ENCODE results near the gene ETFDH. TPM values are rescaled to one million over a fixed set of nuclear protein-coding genes. Genes with fewer than 3 reads are reported as not detected.

ETFDH gene
- polyA plus RNA-seq, 1 experiment = 13.5 TPM

DNA sequence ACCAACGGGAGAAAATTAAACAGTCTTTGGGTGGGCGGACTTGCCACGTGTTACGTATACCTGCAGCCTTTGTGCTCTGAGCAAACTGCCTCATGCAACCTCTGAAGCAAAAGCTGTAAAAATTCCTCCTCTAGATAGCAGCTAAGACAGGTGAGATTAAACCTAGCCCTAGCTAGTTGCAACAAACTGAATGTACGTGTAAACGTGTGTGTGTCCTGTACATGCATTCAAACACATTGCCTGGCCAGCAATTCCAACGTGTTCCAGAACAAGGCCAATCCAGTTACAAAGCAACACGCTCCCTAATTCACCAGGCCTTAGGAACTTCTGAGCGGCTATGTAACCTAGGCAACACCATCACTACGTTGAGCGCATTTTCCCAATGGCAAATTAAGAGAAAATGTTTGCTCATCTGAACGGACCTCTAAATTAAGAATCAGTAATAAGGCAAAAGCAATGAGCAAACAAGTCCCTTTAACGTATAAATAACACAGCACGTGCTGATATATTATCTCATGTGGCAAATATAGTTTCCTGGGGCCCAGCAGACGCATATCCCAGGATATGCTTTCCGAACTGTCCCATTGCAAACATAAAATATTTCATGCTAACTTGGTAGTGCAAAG is 50.3 kb downstream of the ETFDH start:
- no peak for DNase-seq (ENCODE audit: low read depth)
- H3K27me3 ChIP-seq (ENCODE audit: control insufficient read depth, insufficient read depth, low read length) = no peaks in the 10 kb centered on the region
- CTCF ChIA-PET = no interaction called here
- peaks cover 2% of the 10 kb centered on the region; the same call in 1 of the 2 replicates for H3K36me3 ChIP-seq (ENCODE audit: control insufficient read depth, insufficient read depth, low read length)
- TF ChIP-seq, protein P1, sequence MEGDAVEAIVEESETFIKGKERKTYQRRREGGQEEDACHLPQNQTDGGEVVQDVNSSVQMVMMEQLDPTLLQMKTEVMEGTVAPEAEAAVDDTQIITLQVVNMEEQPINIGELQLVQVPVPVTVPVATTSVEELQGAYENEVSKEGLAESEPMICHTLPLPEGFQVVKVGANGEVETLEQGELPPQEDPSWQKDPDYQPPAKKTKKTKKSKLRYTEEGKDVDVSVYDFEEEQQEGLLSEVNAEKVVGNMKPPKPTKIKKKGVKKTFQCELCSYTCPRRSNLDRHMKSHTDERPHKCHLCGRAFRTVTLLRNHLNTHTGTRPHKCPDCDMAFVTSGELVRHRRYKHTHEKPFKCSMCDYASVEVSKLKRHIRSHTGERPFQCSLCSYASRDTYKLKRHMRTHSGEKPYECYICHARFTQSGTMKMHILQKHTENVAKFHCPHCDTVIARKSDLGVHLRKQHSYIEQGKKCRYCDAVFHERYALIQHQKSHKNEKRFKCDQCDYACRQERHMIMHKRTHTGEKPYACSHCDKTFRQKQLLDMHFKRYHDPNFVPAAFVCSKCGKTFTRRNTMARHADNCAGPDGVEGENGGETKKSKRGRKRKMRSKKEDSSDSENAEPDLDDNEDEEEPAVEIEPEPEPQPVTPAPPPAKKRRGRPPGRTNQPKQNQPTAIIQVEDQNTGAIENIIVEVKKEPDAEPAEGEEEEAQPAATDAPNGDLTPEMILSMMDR (IDR thresholded peaks at IDR 0.05; ENCODE audit: insufficient read depth, low read depth, low read length) = no peak
- H3K4me3 ChIP-seq (ENCODE audit: low read depth, low read length) = peak overlapping the region; percentile 65
- POLR2A ChIA-PET = no interaction called here

GRCh38 chr4:158722917-158723793 is 51.1 kb downstream of the ETFDH start, which contains the start of gene PPID:
PPID (minus strand) TSS chr4:158723396; CDS start chr4:158723288, 108 bp downstream.
- no peak for DNase-seq (ENCODE audit: low read depth)
- TF ChIP-seq, protein P1 (IDR thresholded peaks at IDR 0.05; ENCODE audit: insufficient read depth, low read depth, low read length) = no peak
- H3K36me3 ChIP-seq (ENCODE audit: control insufficient read depth, insufficient read depth, low read length) = 0 out of 2 replicates have a peak, but pooled peaks cover 1% of the 10 kb centered on the region
- CTCF ChIA-PET = interaction anchor here (1.3 to 1.9 kb wide), 2 partner anchors 128 to 134 kb away, joined by 4 to 9 read pairs; no protein-coding TSS in a partner anchor
- peak within 1 kb of the TSS; percentile 65 for H3K4me3 ChIP-seq (ENCODE audit: low read depth, low read length)
- POLR2A ChIA-PET = no interaction called here
- no peaks in the 10 kb centered on the region for H3K27me3 ChIP-seq (ENCODE audit: control insufficient read depth, insufficient read depth, low read length)

- Histone ChIP-seq H3K27me3 (ENCODE audit: control insufficient read depth, insufficient read depth, low read length) (peaks cover 3% of the 10 kb centered on the region), H3K36me3 (ENCODE audit: control insufficient read depth, insufficient read depth, low read length) (no peaks in the 10 kb centered on the region), H3K4me3 (ENCODE audit: low read depth, low read length) (no peak overlapping the region)
- TF ChIP-seq, protein P1 (IDR thresholded peaks at IDR 0.05; ENCODE audit: insufficient read depth, low read depth, low read length) = no peak
- ChIA-PET CTCF (interaction anchor here (0.7 to 1.9 kb wide), 5 partner anchors 127 to 560 kb away, joined by 3 to 9 read pairs (median 3); no protein-coding TSS in a partner anchor), POLR2A (no interaction called here)
- DNase-seq (ENCODE audit: low read depth) = no peak
These were observed 52.5 kb downstream of the ETFDH start for GRCh38 chr4:158724637-158725036.

DNA sequence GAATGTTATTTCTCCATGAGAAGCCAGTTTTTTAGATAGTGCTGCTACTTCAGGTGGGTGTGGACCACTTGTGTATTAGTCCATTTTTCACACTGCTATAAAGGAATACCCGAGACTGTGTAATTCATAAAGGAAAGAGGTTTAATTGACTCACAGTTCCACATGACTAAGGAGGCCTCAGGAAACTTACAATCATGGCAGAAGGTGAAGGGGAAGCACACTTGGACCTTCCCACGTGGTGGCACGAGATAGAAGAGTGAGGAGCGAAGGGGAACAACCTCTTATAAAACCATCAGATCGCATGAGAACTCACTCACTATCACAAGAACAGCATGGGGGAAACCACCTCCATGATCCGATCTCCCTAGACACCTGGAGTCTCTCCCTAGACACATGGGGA is 54.5 kb downstream of the ETFDH start:
- ChIA-PET CTCF (interaction anchor here (1.2 kb wide), 1 partner anchor 477 kb away, joined by 4 read pairs; no protein-coding TSS in a partner anchor), POLR2A (no interaction called here)
- H3K27me3 ChIP-seq (ENCODE audit: control insufficient read depth, insufficient read depth, low read length) = peaks cover 3% of the 10 kb centered on the region
- TF ChIP-seq, protein P1 (IDR thresholded peaks at IDR 0.05; ENCODE audit: insufficient read depth, low read depth, low read length) = no peak
- no peak for DNase-seq (ENCODE audit: low read depth)
- no peak overlapping the region for H3K4me3 ChIP-seq (ENCODE audit: low read depth, low read length)
- H3K36me3 ChIP-seq (ENCODE audit: control insufficient read depth, insufficient read depth, low read length) = no peaks in the 10 kb centered on the region

- ChIA-PET POLR2A (no interaction called here), CTCF (interaction anchor here (0.6 to 1.6 kb wide), 5 partner anchors 122 to 495 kb away, joined by 3 to 4 read pairs (median 3); no protein-coding TSS in a partner anchor)
- Histone ChIP-seq H3K27me3 (ENCODE audit: control insufficient read depth, insufficient read depth, low read length) (peaks cover 3% of the 10 kb centered on the region), H3K4me3 (ENCODE audit: low read depth, low read length) (no peak overlapping the region), H3K36me3 (ENCODE audit: control insufficient read depth, insufficient read depth, low read length) (no peaks in the 10 kb centered on the region)
- no peak for DNase-seq (ENCODE audit: low read depth)
- TF ChIP-seq, protein P1 (IDR thresholded peaks at IDR 0.05; ENCODE audit: insufficient read depth, low read depth, low read length) = no peak
These were observed 56.1 kb downstream of the ETFDH start for GRCh38 chr4:158728236-158728635.

All from BJ (cell line).